Stimulated activated CD4-positive, alpha-beta T cell treated with anti-CD3 and anti-CD28 coated beads, TNF-alpha, amount 100 ng/mL, for 48 hours (primary cell): ENCODE data around the gene SEC23IP.

Source experiments
- DNase-seq, 3 donors: peaks; one replicate each; pipeline ENCODE4 v3.0.0-alpha.2; 2020; ENCODE audit warnings: low read depth in 3 of 3

SEC23IP gene

DNA sequence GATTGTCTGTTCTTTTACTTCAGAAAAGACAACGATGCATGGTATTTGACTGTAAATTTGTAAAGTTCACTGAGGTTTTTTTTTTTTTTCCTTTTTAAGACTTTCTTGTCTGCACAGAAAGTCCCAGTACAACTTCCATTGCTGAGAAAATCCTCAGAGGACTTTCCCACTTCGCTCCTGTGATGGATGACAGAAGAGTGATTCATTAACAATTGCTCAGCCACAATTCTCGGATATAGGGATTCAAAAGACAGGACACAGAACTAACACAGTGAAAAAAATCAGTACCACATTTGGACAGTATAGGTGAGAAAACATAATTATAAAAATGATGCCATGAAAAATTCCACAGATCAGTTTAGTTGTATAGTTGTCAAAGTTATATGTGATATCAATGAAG lies 48.0 kb downstream of the SEC23IP start:
- DNase-seq = no peak

GRCh38 chr10:119942973-119943372 lies 50.4 kb downstream of the SEC23IP start:
- DNase-seq = no peak

- DNase-seq = no peak
Measured at GRCh38 chr10:119945805-119946204, 53.3 kb downstream of the SEC23IP start.

DNA sequence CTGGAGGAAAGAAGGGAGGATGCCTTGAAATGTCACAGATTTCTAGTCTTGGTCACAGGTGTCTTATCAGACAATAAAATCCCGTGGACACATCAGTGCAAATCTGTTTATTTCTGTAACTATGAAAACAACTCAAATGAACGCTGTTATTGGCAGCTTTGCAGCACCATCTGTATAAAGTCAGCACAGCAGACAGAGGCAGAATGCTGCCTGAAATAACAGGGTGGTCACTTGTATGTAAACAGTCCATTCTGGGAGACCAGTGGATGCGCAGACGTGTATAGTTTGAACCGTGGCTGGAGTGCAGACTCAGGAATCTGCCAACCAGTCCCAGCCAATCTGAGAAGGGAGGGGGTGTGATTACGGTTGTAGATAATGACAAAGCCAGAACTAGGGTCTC lies 54.8 kb downstream of the SEC23IP start:
- DNase-seq = no peak

- no peak for DNase-seq
Measured at GRCh38 chr10:119957451-119957850, 64.9 kb downstream of the SEC23IP start.

DNA sequence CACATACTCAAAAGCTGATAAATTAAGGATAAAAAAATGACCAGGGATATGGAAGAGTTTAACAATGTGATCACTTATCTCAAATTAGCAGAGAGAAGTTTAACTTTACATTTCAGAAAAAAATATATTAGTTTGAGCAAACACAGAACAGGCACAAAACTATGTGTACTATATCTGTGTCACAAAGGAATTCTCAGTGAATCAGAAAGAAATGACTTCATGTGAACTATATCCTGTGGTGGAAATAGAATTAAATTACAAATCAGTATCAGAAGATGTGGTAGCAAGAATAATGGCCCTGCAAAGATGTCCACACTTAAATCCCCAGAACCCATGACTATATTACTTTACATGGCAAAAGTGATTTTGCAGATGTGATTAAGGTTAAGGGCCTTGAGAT lies 70.3 kb downstream of the SEC23IP start:
- DNase-seq = no peak

- no peak for DNase-seq
Measured at GRCh38 chr10:119967066-119967465, 74.5 kb downstream of the SEC23IP start.

- DNase-seq = no peak
Measured at GRCh38 chr10:119969609-119970008, 77.1 kb downstream of the SEC23IP start.

DNA sequence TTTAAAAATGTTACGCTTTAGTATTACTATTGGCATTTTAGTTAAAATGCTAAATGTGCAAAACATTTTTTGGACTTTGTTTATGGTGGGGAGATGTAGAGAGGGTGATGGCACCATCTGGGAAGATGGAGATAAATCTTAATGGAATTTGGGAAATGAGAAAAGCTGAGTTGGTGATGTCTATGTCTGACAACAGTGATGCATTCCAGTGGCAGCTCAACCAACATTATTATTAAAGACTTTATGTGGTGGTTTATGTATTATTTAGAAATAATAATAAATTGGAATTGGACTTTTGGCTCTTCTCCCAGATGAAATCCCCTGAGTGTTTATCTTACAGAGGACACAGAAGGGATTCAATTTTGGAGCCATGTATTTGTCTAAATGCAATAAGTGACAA lies 77.6 kb downstream of the SEC23IP start:
- no peak for DNase-seq

GRCh38 chr10:119970963-119971362 lies 78.4 kb downstream of the SEC23IP start:
- DNase-seq = no peak

GRCh38 chr10:119973281-119973680 lies 80.8 kb downstream of the SEC23IP start:
- DNase-seq = no peak

GRCh38 chr10:119976421-119976820 lies 83.9 kb downstream of the SEC23IP start:
- DNase-seq = no peak

DNA sequence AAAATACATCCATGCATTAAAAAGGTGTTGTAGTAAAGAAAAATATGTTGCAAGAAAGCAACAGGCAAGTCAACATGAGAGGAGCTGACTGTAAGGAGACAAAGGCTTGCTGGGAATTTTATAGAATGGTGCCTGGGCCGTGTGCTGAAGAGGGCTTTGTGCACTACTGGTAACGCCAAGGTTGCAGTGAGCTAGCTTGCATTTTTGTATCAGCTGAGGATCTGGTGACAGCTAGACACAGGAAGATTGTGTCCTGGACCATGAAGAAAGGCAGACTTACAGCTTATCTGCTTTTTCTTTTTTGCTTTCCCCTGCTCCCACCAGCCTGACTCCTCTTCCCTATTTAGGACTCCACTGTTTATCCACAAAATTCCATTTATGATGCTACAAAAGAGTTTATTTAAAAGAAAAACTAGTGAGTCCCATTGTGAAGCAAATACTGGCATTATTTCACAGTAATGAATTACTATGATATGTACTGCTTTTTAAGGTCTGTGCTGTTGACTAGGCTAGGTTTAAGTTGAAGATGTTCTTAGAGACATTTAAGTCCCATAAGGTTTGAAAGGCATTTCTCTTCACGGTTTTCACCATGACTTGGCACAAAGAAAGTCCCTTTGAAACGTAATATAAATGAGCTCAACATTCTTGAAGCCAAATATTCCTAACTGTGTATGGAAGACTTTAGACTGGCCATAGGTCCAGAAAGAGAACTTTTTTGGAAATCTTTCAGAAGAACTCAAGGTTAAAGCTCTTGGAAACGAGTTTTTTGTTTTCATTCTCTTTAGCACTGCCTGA lies 88.6 kb downstream of the SEC23IP start:
- no peak for DNase-seq

GRCh38 chr10:119981826-119982225 lies 89.3 kb downstream of the SEC23IP start:
- no peak for DNase-seq

DNA sequence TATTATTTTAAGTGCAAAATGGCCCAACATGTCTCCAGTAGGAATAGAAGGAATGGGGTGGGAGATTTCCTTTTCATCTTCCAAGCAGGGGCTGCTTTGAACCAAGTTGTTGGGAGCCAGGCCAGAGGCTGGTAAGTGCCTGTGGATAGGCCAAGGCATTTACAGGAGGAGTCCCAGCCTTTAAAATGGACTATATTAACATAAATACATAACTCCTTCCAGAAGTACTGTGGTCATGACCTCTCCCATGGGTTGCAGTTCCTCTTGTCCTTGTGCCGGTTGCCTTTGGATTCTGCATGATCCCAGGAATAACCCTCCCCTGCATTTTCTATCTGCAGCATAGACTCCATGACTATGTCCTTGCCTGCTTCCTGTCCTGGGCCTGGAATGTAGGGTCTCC lies 95.8 kb downstream of the SEC23IP start:
- no peak for DNase-seq

DNA sequence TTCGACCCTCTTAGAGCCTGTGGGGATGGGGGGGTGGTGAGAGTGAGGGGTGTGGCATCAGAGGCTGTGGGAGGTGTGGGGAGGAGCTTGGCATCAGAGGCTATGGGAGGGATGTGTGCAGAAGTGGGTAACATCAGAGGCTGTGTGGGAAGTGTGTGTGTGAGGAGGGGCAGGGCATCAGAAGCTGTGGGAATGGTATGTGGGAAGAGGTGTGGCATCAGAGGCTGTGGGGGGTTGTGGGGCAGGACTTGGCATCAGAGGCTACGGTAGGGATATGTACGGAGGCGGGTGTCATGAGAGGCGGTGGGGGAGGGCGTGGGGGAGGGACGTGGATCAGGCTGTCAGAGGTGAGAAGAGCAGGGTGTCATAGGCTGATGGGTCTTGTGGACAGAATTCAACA lies 97.4 kb downstream of the SEC23IP start:
- no peak for DNase-seq

GRCh38 chr10:119991066-119991465 lies 98.5 kb downstream of the SEC23IP start:
- no peak for DNase-seq

- no peak for DNase-seq
Measured at GRCh38 chr10:119991816-119992215, 99.3 kb downstream of the SEC23IP start.
